Stimulated activated CD8-positive, alpha-beta memory T cell treated with anti-CD3 and anti-CD28 coated beads, Interleukin-4, amount 100 ng/mL, for 4 hours (primary cell): ENCODE data around the gene NXN.
"Not testable (repeated sequence)": the region's sequence is repeated elsewhere in the genome, so short reads cannot be mapped to it uniquely, and the experiment has no call there.

Experiments used
- DNase-seq, 2 donors: peaks; one replicate each; pipeline ENCODE4 v3.0.0-alpha.2; 2020; ENCODE audit warnings: low read depth in 2 of 2, low spot score in 1 of 2

NXN gene

GRCh38 chr17:867238-867637, 112.3 kb downstream of the NXN start:
- DNase-seq, result not testable (repeated sequence)

DNA sequence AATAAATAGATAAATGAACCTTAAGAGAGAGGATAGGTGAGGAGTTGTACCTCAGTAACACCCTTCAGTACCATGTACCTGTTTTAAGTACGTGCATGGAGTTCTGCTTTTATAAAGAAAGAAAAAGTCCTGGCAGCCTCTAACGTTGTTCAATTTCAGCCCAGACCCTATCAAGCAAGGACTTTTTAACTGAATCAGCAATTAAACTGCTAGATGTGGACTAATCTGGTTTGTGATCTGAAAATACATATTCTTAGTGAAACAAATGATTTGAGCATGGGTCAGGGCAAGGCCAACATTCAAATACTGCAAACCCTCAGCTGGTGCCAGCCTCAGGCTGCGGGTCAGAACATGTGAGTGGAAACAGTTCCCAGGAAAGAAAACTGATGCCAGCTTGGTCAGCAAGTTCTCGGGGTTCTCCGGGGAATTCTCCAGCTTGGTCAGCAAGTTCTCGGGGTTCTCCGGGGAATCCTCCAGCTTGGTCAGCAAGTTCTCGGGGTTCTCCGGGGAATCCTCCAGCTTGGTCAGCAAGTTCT, 112.9 kb downstream of the NXN start:
- DNase-seq, result no peak

DNA sequence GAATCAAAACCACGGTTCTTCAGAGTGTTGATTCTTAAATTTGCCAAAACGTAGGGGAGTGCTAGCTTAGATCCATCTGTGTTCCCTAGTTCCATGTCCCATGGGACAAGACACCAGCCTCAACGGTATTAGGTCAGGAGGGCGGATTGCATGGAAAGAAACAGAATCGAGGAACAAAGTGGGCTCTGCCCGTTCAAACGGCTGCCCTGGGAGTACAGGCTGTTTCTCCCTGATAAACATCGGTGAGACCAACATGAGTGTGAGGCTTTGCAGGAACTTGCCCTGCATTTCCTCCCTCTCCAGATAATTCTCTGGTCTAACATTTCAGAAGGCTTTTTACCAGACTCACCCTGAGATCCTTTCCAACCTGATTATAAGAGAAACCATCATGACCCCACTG, 115.3 kb downstream of the NXN start:
- no peak for DNase-seq

GRCh38 chr17:863880-864279, 115.7 kb downstream of the NXN start:
- DNase-seq, result no peak

DNA sequence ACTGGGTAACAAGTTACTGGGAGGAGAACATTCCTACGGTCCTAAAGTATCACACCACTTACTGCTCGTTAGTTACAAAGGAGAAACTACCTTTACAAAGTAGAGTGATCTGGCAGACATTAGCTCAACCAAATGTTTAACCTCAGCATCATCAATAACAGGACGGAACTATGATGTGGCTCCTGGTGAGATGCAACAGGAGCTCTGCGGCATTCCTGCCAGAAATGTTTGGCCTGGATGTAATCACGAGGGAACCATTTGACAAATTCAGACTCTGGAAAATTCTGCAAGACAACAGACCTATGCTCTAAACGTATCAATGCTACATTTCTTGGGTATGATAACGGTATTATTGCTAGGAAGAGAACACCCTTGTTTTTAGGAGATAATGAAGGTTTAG, 117.0 kb downstream of the NXN start:
- DNase-seq, result no peak

GRCh38 chr17:861364-861763, 118.2 kb downstream of the NXN start:
- no peak for DNase-seq

DNA sequence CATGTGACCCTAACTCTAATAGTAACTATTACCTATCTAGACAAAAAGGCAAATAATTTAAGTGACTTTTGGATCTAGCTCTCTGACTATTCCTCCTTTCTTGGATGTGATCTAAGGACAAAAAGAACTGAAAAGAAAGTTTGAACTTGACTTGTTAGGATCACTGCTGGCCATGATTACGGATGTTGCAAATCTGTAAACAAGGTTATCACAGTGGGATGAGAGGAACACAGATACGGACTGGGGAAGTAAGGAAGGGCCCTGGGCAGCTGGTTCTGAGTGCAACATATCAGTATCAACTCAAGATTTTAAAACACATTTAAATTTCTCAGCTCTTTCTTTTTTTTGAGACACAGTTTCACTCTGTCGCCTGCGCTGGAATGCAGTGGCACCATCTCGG, 118.8 kb downstream of the NXN start:
- DNase-seq, result no peak

GRCh38 chr17:859824-860195, 119.8 kb downstream of the NXN start:
- no peak for DNase-seq

DNA sequence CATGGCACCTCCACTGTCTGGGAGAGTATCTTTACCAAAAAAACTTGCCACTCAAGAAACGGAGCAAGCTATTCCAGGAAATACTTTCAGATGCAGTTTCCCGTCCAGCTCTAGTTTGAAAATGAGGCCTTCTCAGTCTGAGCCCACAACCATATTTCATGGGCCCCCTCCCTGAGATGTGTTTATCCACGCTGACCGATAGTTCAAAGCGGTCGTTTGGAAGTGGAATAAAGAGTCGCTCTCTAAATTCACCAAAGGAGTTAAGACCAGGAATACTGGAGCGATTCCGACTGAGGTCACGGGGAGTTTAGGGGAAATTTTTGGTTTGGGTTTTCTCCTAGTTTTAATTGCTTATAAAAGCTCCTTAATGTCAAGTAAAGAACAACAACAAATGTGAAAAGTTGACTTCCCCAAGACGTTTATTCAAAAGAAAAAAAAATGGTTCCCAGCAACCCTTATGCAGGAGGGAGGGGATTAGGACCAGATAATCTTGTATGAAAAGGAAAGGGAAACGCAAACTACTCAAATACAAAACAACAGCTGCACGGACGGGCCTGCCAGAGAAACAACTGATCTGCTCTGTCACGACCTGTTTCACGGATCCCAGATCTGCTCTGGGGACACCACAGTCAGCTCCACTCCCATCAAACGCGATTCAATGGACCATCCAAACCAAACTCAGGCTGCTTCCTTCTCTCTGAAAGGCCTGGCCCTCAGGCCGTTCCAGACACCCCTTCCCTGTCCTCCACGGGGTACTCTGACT, 120.3 kb downstream of the NXN start:
- no peak for DNase-seq

- DNase-seq, result no peak
Measured at GRCh38 chr17:856149-856548, 123.4 kb downstream of the NXN start.

- no peak for DNase-seq
Measured at GRCh38 chr17:855569-855968, 124.0 kb downstream of the NXN start.

DNA sequence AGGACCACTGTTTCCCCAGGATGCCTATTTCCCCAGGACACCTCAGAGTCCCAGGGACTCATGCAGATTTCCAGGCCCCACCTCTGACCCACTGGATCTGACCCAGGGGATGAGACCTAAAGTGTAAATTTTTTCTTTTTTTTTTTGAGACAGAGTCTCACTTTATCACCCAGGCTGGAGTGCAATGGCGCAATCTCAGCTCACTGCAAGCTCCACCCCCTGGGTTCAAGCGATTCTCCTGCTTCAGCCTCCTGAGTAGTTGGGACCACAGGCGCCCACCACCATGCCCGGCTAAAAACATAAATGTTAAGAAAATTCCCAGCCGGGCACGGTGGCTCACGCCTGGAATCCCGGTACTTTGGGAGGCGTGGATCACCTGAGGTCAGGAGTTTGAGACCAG, 126.7 kb downstream of the NXN start:
- not testable (repeated sequence) for DNase-seq

DNA sequence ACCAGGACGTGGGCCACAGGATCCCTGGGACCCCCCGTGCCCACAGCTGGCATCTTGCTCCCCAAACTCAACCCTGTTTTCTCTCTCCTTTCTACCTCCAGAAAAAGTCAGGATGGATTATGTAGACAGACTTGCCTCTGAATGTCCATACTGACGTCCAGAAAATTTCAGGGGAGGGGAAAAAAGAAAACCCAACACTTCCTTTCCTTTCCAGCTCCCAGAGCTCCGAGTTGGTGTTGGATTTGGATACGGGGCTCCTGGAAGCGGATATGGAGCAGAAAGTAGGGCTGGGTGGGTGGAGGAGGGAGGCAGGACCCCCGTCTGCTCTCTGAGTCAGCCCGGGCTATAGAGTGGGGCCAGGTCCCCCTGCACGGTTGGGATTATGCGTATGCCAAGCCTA, 127.2 kb downstream of the NXN start:
- no peak for DNase-seq

- DNase-seq, result no peak
Measured at GRCh38 chr17:851924-852323, 127.7 kb downstream of the NXN start.

- DNase-seq, result no peak
Measured at GRCh38 chr17:850851-851763, 128.5 kb downstream of the NXN start.

GRCh38 chr17:850086-850850, 129.3 kb downstream of the NXN start:
- DNase-seq, result no peak

GRCh38 chr17:848402-848801, 131.2 kb downstream of the NXN start:
- DNase-seq, result no peak

DNA sequence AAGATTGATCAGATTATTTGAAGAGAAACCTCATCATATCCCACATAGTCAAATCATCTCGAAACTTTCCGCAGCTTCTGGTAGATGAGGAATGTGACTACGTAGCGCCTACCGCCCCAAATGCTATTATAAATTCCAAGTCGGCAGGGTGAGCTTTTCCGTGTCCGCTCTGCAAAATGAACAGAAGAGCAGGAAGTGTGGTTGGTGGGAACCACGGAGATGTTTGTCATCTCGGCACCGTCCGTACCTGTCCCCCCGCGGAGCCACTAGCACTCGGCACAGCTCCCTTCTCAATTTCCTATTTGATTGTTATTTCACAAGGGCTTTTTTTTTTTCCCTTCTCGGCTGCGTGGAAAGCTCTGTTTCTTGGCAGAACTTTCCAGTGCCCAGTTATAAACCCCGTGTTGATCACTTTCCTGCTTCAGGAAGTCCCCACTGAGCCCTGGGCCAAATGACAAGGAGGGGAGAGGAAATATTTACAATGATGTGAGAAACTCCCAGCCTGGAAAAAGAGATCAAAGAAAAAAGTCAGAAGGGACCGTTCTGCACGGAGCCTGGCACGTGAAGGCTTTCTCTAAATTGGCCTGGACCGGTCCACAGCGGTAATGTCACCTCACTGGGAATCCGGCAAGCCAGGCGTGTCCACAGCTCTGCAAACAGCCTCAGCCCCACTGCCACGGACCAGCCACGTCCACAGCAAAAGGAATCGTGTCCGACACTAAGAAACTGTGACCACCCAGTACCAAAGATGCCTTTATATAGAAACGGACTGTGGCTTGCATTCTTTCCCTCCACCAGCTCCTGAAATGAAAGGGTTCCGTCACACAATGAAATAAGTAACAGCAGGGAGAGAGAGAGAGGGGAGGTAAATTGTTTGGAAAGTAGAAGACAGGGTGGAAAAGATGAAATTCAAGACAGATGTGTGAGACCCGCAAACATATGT, 132.4 kb downstream of the NXN start:
- DNase-seq, result no peak

- no peak for DNase-seq
Measured at GRCh38 chr17:841313-841712, 138.3 kb downstream of the NXN start.

- DNase-seq, result no peak
Measured at GRCh38 chr17:838486-838885, 141.1 kb downstream of the NXN start.
